GM19452 (cell line): Measurements from ENCODE around the gene WDR37.

Source experiments
- ATAC-seq: cut with Tn5 transposase; IDR thresholded peaks from one replicate; pipeline ENCODE4 v1.9.1; 2021; ENCODE audit not compliant: unreplicated experiment

WDR37 gene

DNA sequence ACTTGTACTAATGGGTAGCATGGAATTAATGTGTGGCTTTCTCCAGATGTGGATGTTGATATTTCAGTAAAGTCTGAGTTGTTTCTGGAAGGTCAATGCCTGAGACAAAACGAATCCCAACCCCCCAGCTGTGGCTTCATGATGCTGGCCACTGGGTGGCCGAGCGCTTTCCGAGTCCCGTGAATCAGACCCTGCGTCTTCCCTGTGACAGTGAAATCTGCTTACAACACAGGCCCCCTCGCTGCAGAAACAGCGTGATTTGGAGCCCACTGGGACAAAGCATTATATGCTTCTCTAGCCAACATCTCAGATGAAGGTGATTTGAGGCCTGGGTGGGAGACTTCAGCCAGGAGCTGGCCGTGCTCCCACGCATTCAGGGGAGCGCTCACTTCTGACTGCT, 124.7 kb downstream of the WDR37 start:
- no peak for ATAC-seq
